Suprapubic skin (tissue), 4 donors: ENCODE data around the gene LOXHD1.

Experiments
- CTCF ChIP-seq, 2 donors: fragments of 200-600 bp in 1 of 2; fragments of 450-650 bp in 1 of 2; sonication (generic) in 1 of 2; IDR thresholded peaks; one replicate each; pipeline ENCODE4 v1.5.1; 2016 to 2019; ENCODE audit warnings: antibody characterized with exemption in 2 of 2, mild to moderate bottlenecking in 1 of 2, moderate library complexity in 1 of 2
- EP300 ChIP-seq: sonication (generic); formaldehyde crosslinking; IDR thresholded peaks from one replicate; pipeline ENCODE4 v1.6.1; 2017; ENCODE audit warnings: antibody characterized with exemption
- POLR2A ChIP-seq, 2 donors: fragments of 450-650 bp; IDR thresholded peaks; one replicate each; pipeline ENCODE4 v1.6.1; 2017; ENCODE audit warnings: antibody characterized with exemption in 2 of 2, mild to moderate bottlenecking in 2 of 2, moderate library complexity in 2 of 2
- POLR2AphosphoS5 ChIP-seq, 3 donors: sonication (generic); formaldehyde crosslinking; IDR thresholded peaks; one replicate each; pipeline ENCODE4 v1.6.1; 2017; ENCODE audit warnings: antibody characterized with exemption in 3 of 3

- TF ChIP-seq CTCF (IDR thresholded peaks at IDR 0.05), result no peak
- no peak for TF ChIP-seq POLR2A (IDR thresholded peaks at IDR 0.05)
- no peak for TF ChIP-seq POLR2AphosphoS5 (IDR thresholded peaks at IDR 0.05)
- no peak for TF ChIP-seq EP300
Observed at GRCh38 chr18:46509530-46509929, 147.5 kb downstream of the LOXHD1 start.
